Prostate gland (tissue), 2 donors: Measurements from ENCODE around the gene PAQR5. TPM values are rescaled to one million over a fixed set of nuclear protein-coding genes. Genes with fewer than 3 reads are reported as not detected.

ENCODE experiments used
- DNase-seq: peaks from one replicate; pipeline ENCODE4 v3.0.0-alpha.2; 2019; ENCODE audit warnings: low spot score
- H3K27ac ChIP-seq, 2 donors: fragments of 200-600 bp; sonication (generic); 2 replicates each; pipeline ENCODE4 v1.5.1; 2017 to 2019
- H3K27me3 ChIP-seq: fragments of 200-600 bp; sonication (generic); replicated peaks from 2 replicates; pipeline ENCODE4 v1.5.1; 2019; ENCODE audit not compliant: insufficient read depth
- H3K36me3 ChIP-seq, 2 donors: fragments of 200-600 bp; sonication (generic); 1 replicate in 1 of 2; 2 replicates in 1 of 2; pipeline versions ENCODE4 v1.5.1 to v1.8.1; 2017 to 2019
- H3K4me1 ChIP-seq: fragments of 200-600 bp; sonication (generic); replicated peaks from 2 replicates; pipeline ENCODE4 v1.5.1; 2019
- H3K4me3 ChIP-seq, 2 donors: fragments of 200-600 bp; sonication (generic); 2 replicates each; pipeline ENCODE4 v1.5.1; 2017 to 2019
- H3K9me3 ChIP-seq: fragments of 200-600 bp; sonication (generic); 2 replicates; pipeline ENCODE4 v1.5.1; 2017
- POLR2A ChIP-seq: fragments of 450-650 bp; IDR thresholded peaks from one replicate; pipeline ENCODE4 v1.6.1; 2016; ENCODE audit warnings: antibody characterized with exemption, mild to moderate bottlenecking
- POLR2AphosphoS5 ChIP-seq: sonication (generic); formaldehyde crosslinking; IDR thresholded peaks from one replicate; pipeline ENCODE4 v1.6.1; 2017; ENCODE audit warnings: antibody characterized with exemption
- WGBS: methylation state at CpG from one replicate; pipeline ENCODE4 v1.1.5; 2018; 5-methylcytosine and 5-hydroxymethylcytosine counted together
- intact Hi-C: fragments of 100-400 bp; cut with DNase I; formaldehyde crosslinking; loops from one replicate; pipeline ENCODE4 v1.14.2; 2022
- total RNA-seq, 2 donors: library from RNA; depleted of rRNA; stranded (reverse); fragments of >200 nt; gene quantifications; one replicate each; pipeline ENCODE4 v1.1.0, GENCODE V29; 2016
- TF ChIP-seq, protein P1 (sequence below), 4 experiments: fragments of 200-600 bp in 2 of 4; fragments of 450-650 bp in 2 of 4; sonication (generic) in 2 of 4; IDR thresholded peaks; 1 replicate in 3 of 4; 2 replicates in 1 of 4; pipeline ENCODE4 v1.5.1; 2016 to 2019; ENCODE audit warnings: antibody characterized with exemption in 4 of 4, mild to moderate bottlenecking in 2 of 4, moderate library complexity in 2 of 4

PAQR5 gene
- total RNA-seq, 2 donors from 2014 or later, result 0.17 to 1.2 TPM

DNA sequence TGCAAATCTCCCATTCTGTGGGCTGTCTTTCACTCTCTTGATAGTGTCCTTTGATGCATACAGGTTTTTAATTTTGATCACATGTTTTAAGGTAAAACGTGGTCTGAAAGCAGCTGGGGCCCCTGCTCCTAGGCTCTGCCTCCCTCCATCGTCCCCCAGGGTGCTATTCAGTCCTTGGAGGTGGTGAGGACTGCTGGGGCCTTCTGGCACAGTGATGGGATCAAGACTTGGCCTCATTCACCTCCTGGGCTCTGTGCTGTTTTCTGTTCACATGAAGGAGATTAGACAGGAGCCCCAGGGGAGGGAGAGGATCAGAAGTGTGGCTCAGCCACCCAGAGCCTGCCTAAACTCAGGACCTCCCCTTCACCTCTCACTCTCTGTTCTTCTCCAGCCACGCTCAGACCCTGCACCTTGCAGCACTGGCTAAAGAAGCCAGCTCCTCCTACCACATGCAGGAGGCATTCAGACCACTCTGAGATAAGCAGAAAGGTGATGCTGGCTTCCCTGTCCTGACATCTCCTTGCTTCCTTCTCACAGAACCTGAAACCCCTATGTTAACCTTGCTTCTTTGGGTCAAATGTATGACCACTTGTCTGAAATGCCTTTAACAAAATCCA is 43.9 kb downstream of the PAQR5 start:
- no peaks in the 10 kb centered on the region for H3K9me3 ChIP-seq
- intact Hi-C loops, result no loop called here
- no peak for DNase-seq
- no peaks in the 10 kb centered on the region for H3K36me3 ChIP-seq
- no peak overlapping the region for H3K27ac ChIP-seq
- WGBS, result 76% methylated on average over 3 of the region's 3 CpGs
- H3K4me1 ChIP-seq, result no peaks in the 10 kb centered on the region
- no peak overlapping the region for H3K4me3 ChIP-seq
- no peak for TF ChIP-seq POLR2AphosphoS5
- TF ChIP-seq POLR2A, result no peak
- TF ChIP-seq, protein P1, sequence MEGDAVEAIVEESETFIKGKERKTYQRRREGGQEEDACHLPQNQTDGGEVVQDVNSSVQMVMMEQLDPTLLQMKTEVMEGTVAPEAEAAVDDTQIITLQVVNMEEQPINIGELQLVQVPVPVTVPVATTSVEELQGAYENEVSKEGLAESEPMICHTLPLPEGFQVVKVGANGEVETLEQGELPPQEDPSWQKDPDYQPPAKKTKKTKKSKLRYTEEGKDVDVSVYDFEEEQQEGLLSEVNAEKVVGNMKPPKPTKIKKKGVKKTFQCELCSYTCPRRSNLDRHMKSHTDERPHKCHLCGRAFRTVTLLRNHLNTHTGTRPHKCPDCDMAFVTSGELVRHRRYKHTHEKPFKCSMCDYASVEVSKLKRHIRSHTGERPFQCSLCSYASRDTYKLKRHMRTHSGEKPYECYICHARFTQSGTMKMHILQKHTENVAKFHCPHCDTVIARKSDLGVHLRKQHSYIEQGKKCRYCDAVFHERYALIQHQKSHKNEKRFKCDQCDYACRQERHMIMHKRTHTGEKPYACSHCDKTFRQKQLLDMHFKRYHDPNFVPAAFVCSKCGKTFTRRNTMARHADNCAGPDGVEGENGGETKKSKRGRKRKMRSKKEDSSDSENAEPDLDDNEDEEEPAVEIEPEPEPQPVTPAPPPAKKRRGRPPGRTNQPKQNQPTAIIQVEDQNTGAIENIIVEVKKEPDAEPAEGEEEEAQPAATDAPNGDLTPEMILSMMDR (IDR thresholded peaks at IDR 0.05), result no peak
- no peaks in the 10 kb centered on the region for H3K27me3 ChIP-seq

DNA sequence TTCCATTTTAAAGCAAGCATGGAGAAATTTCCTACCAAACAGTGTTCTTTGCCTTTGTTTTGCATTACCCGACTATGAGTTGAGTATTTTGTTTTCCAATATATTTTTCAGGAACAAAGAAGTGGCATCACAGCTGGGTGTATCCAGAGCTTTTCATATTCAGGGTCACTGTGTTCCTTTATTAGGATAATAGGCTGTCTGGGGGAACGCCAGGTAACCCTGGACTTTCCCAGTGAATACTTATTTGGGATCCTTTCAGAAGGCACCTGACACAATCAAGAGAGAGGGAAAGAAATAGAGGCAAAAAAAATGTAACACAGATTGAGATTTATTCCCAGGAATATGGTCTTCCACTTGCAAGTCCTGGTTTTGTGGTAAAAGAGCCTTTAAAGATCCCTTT is 44.4 kb downstream of the PAQR5 start:
- H3K4me1 ChIP-seq, result no peaks in the 10 kb centered on the region
- no peak for DNase-seq
- no peaks in the 10 kb centered on the region for H3K9me3 ChIP-seq
- no peak overlapping the region for H3K4me3 ChIP-seq
- 10% methylated on average over 2 of the region's 2 CpGs for WGBS
- no peak overlapping the region for H3K27ac ChIP-seq
- TF ChIP-seq POLR2A, result no peak
- TF ChIP-seq, protein P1 (IDR thresholded peaks at IDR 0.05), result no peak
- TF ChIP-seq POLR2AphosphoS5, result no peak
- H3K36me3 ChIP-seq, result no peaks in the 10 kb centered on the region
- no peaks in the 10 kb centered on the region for H3K27me3 ChIP-seq
- intact Hi-C loops, result no loop called here

DNA sequence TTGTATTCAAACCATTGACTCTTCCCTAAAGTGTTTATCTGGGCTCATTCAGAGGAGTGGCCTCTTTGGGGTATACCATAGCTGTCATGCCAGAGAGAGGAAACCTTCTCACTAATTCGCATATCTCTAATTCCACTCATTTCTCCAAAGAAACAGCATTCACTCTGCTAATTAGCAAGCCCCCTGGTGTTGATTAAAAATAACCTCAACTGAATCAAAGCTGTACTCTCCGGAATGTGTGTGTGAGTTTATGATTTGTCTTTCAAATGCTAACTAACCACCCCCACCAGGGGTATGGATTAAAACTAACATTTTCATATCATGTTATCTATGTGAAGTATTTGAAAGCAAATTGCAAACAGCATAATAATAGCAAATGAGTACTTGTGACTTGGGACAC is 45.5 kb downstream of the PAQR5 start:
- H3K9me3 ChIP-seq, result no peaks in the 10 kb centered on the region
- H3K27ac ChIP-seq, result no peak overlapping the region
- no peak overlapping the region for H3K4me3 ChIP-seq
- no peaks in the 10 kb centered on the region for H3K4me1 ChIP-seq
- H3K27me3 ChIP-seq, result no peaks in the 10 kb centered on the region
- 88% methylated on average over 2 of the region's 2 CpGs for WGBS
- no peaks in the 10 kb centered on the region for H3K36me3 ChIP-seq
- intact Hi-C loops, result no loop called here
- TF ChIP-seq POLR2A, result no peak
- TF ChIP-seq, protein P1 (IDR thresholded peaks at IDR 0.05), result no peak
- no peak for TF ChIP-seq POLR2AphosphoS5
- DNase-seq, result no peak

DNA sequence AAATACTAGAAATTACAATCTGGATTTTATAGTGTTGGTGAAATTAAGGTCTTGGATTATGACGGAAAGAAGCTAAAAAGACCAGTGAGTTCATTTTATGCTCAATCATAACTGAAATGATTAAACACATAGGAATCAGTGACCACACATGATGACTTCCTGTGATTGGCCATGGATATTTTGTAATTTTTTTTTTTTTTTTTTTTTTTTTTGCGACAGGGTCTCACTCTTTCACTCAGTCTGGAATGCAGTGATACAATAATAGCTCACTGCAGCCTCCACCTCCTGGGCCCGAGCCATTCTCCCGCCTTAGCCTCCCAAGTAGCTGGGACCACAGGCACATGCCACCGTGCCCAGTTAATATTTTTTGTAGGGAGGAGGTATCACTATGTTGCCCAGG is 47.4 kb downstream of the PAQR5 start:
- H3K27me3 ChIP-seq, result no peaks in the 10 kb centered on the region
- TF ChIP-seq POLR2AphosphoS5 (no peak), POLR2A (no peak)
- TF ChIP-seq, protein P1 (IDR thresholded peaks at IDR 0.05), result no peak
- no peak overlapping the region for H3K27ac ChIP-seq
- H3K36me3 ChIP-seq, result no peaks in the 10 kb centered on the region
- WGBS, result 87% methylated on average over 5 of the region's 5 CpGs
- no peaks in the 10 kb centered on the region for H3K9me3 ChIP-seq
- intact Hi-C loops, result no loop called here
- H3K4me1 ChIP-seq, result no peaks in the 10 kb centered on the region
- no peak overlapping the region for H3K4me3 ChIP-seq
- DNase-seq, result no peak

DNA sequence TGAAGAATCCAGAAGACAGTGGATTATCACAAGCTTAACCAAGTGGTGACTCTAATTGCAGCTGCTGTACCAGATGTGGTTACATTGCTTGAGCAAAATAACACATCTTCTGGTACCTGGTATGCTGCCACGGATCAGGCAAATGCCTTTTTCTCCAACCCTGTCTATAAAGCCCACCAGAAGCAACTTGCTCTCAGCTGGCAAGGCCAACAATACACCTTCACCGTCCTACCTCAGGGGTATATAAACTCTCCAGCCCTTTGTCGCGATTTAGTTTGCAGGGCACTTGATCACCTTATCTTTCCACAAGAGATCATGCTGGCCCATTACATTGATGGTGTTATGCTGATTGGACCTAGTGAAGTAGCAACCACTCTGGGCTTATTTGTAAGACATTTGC is 52.6 kb downstream of the PAQR5 start:
- DNase-seq, result no peak

More for the DNA sequence above, 52.6 kb downstream of the PAQR5 start:
- intact Hi-C loops, result no loop called here
- no peaks in the 10 kb centered on the region for H3K4me1 ChIP-seq
- no peaks in the 10 kb centered on the region for H3K27me3 ChIP-seq
- H3K4me3 ChIP-seq, result no peak overlapping the region
- WGBS, result 94% methylated on average over 4 of the region's 4 CpGs
- no peaks in the 10 kb centered on the region for H3K9me3 ChIP-seq
- TF ChIP-seq POLR2AphosphoS5 (no peak), POLR2A (no peak)
- TF ChIP-seq, protein P1 (IDR thresholded peaks at IDR 0.05), result no peak
- H3K27ac ChIP-seq, result no peak overlapping the region
- no peaks in the 10 kb centered on the region for H3K36me3 ChIP-seq
